ENCODE data around the gene SLC6A17.

SLC6A17 gene

DNA sequence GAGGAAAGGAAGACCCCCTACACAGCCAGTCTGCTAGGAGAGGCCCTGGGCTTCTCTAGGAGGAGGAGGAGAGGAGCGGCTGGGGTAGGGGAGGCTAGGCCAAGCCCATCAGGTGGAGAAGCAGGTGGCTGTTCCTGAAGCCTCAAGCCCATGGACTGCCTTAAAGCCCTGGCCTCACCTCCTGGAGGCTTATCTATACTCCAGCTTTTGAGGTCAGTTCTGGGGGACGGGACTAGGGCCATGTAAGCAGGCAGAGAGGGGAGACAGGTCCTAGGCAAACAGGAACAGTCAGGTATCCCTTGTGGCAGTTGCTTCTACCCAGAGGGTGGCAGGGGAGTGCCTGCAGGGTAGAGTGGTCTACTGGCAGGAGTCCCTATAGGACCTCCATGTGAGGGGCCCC is 100.5 kb downstream of the SLC6A17 start:
- TF ChIP-seq TAF1 (IDR thresholded peaks at IDR 0.05; ENCODE audit: low read depth) (no peak), RAD21 (IDR thresholded peaks at IDR 0.05; ENCODE audit: low read depth) (no peak), EGR1 (IDR thresholded peaks at IDR 0.05) (no peak), FOXM1 (IDR thresholded peaks at IDR 0.05; ENCODE audit: borderline replicate concordance, low read depth) (no peak), YY1 (IDR thresholded peaks at IDR 0.05; ENCODE audit: low read depth) (no peak), EP300 (IDR thresholded peaks at IDR 0.05; ENCODE audit: borderline replicate concordance) (no peak), CEBPB (IDR thresholded peaks at IDR 0.05) (no peak), TEAD4 (IDR thresholded peaks at IDR 0.05) (no peak), NFIC (IDR thresholded peaks at IDR 0.05) (no peak), CREB1 (IDR thresholded peaks at IDR 0.05; ENCODE audit: low read depth) (no peak)
- TF ChIP-seq, protein P1, sequence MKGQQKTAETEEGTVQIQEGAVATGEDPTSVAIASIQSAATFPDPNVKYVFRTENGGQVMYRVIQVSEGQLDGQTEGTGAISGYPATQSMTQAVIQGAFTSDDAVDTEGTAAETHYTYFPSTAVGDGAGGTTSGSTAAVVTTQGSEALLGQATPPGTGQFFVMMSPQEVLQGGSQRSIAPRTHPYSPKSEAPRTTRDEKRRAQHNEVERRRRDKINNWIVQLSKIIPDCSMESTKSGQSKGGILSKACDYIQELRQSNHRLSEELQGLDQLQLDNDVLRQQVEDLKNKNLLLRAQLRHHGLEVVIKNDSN (IDR thresholded peaks at IDR 0.05), result no peak
- TF ChIP-seq, protein P2, sequence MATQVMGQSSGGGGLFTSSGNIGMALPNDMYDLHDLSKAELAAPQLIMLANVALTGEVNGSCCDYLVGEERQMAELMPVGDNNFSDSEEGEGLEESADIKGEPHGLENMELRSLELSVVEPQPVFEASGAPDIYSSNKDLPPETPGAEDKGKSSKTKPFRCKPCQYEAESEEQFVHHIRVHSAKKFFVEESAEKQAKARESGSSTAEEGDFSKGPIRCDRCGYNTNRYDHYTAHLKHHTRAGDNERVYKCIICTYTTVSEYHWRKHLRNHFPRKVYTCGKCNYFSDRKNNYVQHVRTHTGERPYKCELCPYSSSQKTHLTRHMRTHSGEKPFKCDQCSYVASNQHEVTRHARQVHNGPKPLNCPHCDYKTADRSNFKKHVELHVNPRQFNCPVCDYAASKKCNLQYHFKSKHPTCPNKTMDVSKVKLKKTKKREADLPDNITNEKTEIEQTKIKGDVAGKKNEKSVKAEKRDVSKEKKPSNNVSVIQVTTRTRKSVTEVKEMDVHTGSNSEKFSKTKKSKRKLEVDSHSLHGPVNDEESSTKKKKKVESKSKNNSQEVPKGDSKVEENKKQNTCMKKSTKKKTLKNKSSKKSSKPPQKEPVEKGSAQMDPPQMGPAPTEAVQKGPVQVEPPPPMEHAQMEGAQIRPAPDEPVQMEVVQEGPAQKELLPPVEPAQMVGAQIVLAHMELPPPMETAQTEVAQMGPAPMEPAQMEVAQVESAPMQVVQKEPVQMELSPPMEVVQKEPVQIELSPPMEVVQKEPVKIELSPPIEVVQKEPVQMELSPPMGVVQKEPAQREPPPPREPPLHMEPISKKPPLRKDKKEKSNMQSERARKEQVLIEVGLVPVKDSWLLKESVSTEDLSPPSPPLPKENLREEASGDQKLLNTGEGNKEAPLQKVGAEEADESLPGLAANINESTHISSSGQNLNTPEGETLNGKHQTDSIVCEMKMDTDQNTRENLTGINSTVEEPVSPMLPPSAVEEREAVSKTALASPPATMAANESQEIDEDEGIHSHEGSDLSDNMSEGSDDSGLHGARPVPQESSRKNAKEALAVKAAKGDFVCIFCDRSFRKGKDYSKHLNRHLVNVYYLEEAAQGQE (IDR thresholded peaks at IDR 0.05; ENCODE audit: low read depth), result no peak

All from Ishikawa (cell line).